Measurements from ENCODE around the gene ANKRD63. TPM values are rescaled to one million over a fixed set of nuclear protein-coding genes. Genes with fewer than 3 reads are reported as not detected.

Gene ANKRD63
- polyA plus RNA-seq, 3 donors from 2014 or later: not detected

DNA sequence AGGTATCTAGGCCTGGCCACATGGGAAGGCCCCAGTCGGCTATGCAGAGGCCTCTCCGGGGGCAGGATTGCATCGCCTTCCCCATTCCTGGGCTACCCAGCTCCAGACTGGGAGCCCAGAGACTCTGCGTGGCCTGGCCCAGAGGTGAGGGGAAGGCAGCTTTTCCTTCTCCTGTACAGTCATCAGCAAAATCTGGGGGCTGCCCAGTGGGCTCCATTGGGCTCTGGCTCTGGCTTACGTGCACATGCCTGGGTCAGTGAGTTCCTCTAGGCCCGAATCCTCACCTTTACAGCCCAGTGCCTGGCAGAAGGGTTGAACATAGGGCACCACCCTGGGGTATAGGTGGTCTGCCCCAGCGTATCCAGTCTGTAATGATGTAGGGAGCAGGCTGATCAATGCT, 3.9 kb upstream of the ANKRD63 start:
- no peak for DNase-seq
- Mint-ChIP-seq H3K27me3 (ENCODE audit: low read depth in 3 of 3) (peaks cover 0 to 4% (median 0%) of the 10 kb centered on the region in 3 donors), H3K36me3 (peaks cover 0 to 6% (median 0%) of the 10 kb centered on the region in 3 donors), H3K9me3 (no peaks in the 10 kb centered on the region), H3K4me1 (peaks cover 0 to 2% of the 10 kb centered on the region in 2 donors), H3K4me3 (no peak overlapping the region), H3K27ac (no peak overlapping the region)

DNA sequence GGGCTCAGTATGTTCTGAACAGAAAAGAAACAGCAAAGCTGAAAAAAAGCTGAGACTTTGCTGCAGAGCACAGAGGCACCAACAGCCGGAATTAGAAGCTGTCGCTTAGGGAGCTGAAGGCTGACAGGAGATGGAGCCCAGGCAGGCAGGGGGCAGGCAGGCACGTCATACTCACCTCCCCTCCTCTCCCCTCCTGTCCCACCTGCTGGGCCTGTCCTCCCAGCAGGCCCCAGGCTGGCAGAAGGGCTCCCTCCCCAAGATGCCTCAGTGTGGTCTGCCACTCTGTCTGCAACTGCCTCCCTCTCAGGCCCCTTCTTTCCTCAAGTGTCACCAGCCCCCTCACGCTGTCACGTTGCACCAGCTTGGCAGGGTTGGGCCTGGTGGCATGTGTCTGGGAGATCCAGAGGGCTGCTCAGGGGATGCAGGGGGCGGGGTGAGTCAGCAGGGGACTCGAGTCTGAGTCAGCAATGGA, 3.2 kb upstream of the ANKRD63 start:
- DNase-seq: no peak
- H3K9me3 Mint-ChIP-seq: no peaks in the 10 kb centered on the region
- H3K4me1 Mint-ChIP-seq: peaks cover 0 to 3% of the 10 kb centered on the region in 2 donors
- peaks cover 0 to 4% (median 0%) of the 10 kb centered on the region in 3 donors for H3K27me3 Mint-ChIP-seq (ENCODE audit: low read depth in 3 of 3)
- peaks cover 0 to 6% (median 0%) of the 10 kb centered on the region in 3 donors for H3K36me3 Mint-ChIP-seq
- no peak overlapping the region for H3K4me3 Mint-ChIP-seq
- peak overlapping the region in 1 of 6 donors; percentile 61 for H3K27ac Mint-ChIP-seq

- Mint-ChIP-seq H3K36me3 (peaks cover 0 to 6% (median 0%) of the 10 kb centered on the region in 3 donors), H3K27me3 (ENCODE audit: low read depth in 3 of 3) (peaks cover 0 to 4% (median 3%) of the 10 kb centered on the region in 3 donors), H3K27ac (peak overlapping the region in 5 of 6 donors; percentile 26 to 61 (median 36))
Measured at GRCh38 chr15:40285554-40286011, 2.7 kb upstream of the ANKRD63 start.

DNA sequence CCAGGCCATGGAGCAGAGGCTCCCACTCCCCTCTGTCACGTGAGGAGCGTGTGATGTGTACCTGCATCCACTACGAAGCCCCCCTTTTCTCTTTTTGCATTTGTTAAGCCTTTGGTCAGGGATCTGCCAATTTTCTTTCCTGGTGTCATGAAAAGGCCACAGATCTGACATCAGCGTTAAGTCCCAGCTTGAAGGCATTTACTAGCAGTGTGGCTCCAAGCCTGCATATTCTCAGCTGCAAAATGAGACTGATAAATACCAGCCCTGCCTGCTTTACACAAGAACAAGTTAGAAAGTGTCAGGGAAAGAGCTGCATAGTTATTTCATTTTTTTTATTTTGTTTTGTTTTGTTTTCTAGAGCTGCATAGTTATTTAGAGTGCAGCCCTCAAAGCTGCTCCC, 2.3 kb upstream of the ANKRD63 start:
- peaks cover 0 to 6% (median 0%) of the 10 kb centered on the region in 3 donors for H3K36me3 Mint-ChIP-seq
- H3K9me3 Mint-ChIP-seq: no peaks in the 10 kb centered on the region
- H3K27ac Mint-ChIP-seq: peak overlapping the region in 4 of 6 donors; percentile 7 to 61 (median 27)
- DNase-seq: no peak
- H3K4me3 Mint-ChIP-seq: peak overlapping the region in 1 of 5 donors; percentile 41
- H3K4me1 Mint-ChIP-seq: peaks cover 0 to 4% of the 10 kb centered on the region in 2 donors
- peaks cover 0 to 4% (median 4%) of the 10 kb centered on the region in 3 donors for H3K27me3 Mint-ChIP-seq (ENCODE audit: low read depth in 3 of 3)

More at GRCh38 chr15:40285554-40286011, 2.7 kb upstream of the ANKRD63 start:
- H3K9me3 Mint-ChIP-seq: no peaks in the 10 kb centered on the region
- H3K4me3 Mint-ChIP-seq: no peak overlapping the region
- H3K4me1 Mint-ChIP-seq: peaks cover 0 to 4% of the 10 kb centered on the region in 2 donors
- no peak for DNase-seq

GRCh38 chr15:40283615-40284300, 894 bp upstream of the ANKRD63 start:
- no peaks in the 10 kb centered on the region for H3K36me3 Mint-ChIP-seq
- peaks cover 0 to 8% of the 10 kb centered on the region in 2 donors for H3K4me1 Mint-ChIP-seq
- no peaks in the 10 kb centered on the region for H3K9me3 Mint-ChIP-seq
- H3K27ac Mint-ChIP-seq: no peak overlapping the region
- peaks cover 0 to 8% (median 8%) of the 10 kb centered on the region in 3 donors for H3K27me3 Mint-ChIP-seq (ENCODE audit: low read depth in 3 of 3)
- no peak for DNase-seq
- peak overlapping the region in 4 of 5 donors; percentile 9 to 51 (median 32) for H3K4me3 Mint-ChIP-seq

GRCh38 chr15:40282147-40282868, 556 bp downstream of the ANKRD63 start:
- Mint-ChIP-seq H3K4me3 (peak overlapping the region; percentile 30 to 71 (median 54)), H3K4me1 (peaks cover 6 to 8% of the 10 kb centered on the region in 2 donors), H3K36me3 (no peaks in the 10 kb centered on the region), H3K27ac (no peak overlapping the region), H3K9me3 (no peaks in the 10 kb centered on the region), H3K27me3 (ENCODE audit: low read depth in 3 of 3) (peaks cover 0 to 11% (median 11%) of the 10 kb centered on the region in 3 donors)
- DNase-seq: peak; percentile 47 to 56 (median 55)

DNA sequence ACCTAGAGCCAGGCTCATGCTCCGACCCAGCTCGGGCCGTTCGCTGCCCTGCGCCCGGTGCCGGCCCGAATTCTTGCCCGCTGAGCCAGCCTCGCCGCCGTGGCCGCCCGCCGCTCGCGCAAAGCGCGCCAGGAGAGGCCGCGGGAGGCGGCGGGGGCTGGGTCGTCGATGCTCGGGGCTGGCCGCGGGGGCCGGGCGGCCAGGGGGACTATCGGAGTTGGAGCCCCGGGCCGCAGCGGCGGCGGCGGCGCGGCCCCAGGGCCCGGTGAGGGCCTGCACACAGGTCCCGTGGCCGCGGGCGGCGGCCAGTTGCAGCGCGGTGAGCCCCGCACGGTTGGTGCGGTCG, 1.1 kb downstream of the ANKRD63 start:
- Mint-ChIP-seq H3K36me3 (no peaks in the 10 kb centered on the region), H3K9me3 (no peaks in the 10 kb centered on the region), H3K27me3 (ENCODE audit: low read depth in 3 of 3) (peaks cover 0 to 11% (median 11%) of the 10 kb centered on the region in 3 donors), H3K4me1 (peaks cover 6 to 8% of the 10 kb centered on the region in 2 donors), H3K4me3 (no peak overlapping the region), H3K27ac (no peak overlapping the region)
- no peak for DNase-seq

DNA sequence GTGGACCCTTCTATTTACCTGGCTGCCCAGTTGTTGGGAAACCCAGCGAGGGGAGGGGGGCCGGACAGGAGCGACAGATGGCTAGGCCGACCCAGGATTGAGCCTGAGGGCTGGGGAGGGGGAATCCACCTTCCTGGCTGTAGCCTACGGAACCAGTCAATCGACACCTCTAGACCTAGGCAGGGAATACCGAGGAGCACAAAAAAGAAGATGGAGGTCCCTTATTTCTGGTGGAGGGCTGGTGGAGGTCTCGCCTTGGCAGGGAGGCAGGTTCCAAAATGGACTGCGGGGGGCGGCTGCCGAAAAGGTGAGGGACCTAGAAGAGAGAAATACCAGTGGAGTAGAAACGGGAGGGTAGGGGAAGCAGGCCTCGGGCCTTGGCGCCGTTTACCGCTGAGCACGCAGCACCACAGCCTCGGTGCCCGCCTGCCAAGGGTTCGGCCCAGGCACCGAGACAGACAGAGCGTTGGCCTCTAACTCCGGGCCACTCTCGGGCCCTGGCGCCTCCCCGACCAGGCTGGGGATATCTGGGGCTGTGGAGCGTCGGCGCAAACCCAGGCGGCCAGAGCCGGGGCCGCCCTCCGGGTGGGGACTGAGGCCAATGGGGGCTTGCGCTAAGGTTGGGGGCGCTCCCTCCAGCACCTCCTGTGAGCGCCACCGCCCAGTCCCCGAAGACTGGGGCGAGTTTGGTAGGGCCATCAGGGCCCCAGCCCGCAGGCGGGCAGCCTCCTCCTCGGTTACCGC, 1.6 kb downstream of the ANKRD63 start:
- Mint-ChIP-seq H3K27ac (no peak overlapping the region), H3K4me3 (peak overlapping the region; percentile 36 to 68 (median 58))
- DNase-seq: no peak

DNA sequence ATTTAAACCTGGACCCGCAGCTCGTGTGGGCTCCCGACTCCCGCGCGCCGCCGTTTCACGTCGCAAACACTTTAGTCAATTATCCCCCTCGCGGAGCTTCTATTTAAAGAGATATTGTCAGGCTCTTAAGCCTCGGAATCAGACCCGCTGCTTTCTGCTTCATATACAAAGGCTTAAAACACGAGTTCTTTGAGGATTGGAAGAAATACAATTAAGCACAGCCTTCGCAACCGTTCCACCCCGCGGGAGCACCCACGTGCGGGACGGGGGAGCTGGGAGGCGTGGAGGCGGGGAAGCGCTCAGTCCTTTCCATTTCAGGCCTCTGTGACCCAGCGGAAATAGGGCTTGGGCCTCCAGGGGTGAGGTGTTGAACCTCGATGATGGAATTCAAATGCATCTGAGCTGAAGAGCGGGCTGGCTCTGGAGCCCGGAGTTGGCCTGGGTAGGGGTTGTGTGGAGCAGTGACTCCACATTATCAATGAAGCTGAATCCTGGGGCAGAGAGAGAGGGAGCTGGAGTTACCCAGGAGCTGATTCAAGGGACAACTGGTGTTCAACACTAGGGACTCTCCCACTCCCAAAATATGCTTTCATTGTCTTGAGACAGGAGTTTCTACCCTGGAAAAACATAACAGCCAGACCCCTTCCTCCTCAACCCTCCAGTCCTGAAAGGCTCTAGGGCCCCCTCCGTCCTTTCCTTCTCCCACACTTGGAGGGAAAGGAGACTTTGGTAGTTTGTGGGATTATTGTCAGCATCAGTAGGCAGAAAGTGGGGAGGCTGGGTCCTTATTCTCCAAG, 2.4 kb downstream of the ANKRD63 start:
- H3K4me3 Mint-ChIP-seq: peak overlapping the region in 4 of 5 donors; percentile 15 to 65 (median 50)
- H3K36me3 Mint-ChIP-seq: no peaks in the 10 kb centered on the region
- peaks cover 3 to 15% (median 12%) of the 10 kb centered on the region in 3 donors for H3K27me3 Mint-ChIP-seq (ENCODE audit: low read depth in 3 of 3)
- no peaks in the 10 kb centered on the region for H3K9me3 Mint-ChIP-seq
- peaks cover 6 to 8% of the 10 kb centered on the region in 2 donors for H3K4me1 Mint-ChIP-seq
- DNase-seq: no peak
- H3K27ac Mint-ChIP-seq: no peak overlapping the region

More for the DNA sequence above, 1.6 kb downstream of the ANKRD63 start:
- H3K27me3 Mint-ChIP-seq (ENCODE audit: low read depth in 3 of 3): peaks cover 3 to 13% (median 11%) of the 10 kb centered on the region in 3 donors
- H3K9me3 Mint-ChIP-seq: no peaks in the 10 kb centered on the region
- no peaks in the 10 kb centered on the region for H3K36me3 Mint-ChIP-seq
- peaks cover 6 to 8% of the 10 kb centered on the region in 2 donors for H3K4me1 Mint-ChIP-seq

- Mint-ChIP-seq H3K4me3 (peak overlapping the region in 1 of 5 donors; percentile 44), H3K36me3 (no peaks in the 10 kb centered on the region), H3K9me3 (no peaks in the 10 kb centered on the region), H3K4me1 (peaks cover 9 to 12% of the 10 kb centered on the region in 2 donors), H3K27me3 (ENCODE audit: low read depth in 3 of 3) (peaks cover 3 to 17% (median 16%) of the 10 kb centered on the region in 3 donors), H3K27ac (no peak overlapping the region)
- peak; percentile 64 to 67 (median 66) for DNase-seq
Measured at GRCh38 chr15:40279437-40280141, 3.3 kb downstream of the ANKRD63 start.

DNA sequence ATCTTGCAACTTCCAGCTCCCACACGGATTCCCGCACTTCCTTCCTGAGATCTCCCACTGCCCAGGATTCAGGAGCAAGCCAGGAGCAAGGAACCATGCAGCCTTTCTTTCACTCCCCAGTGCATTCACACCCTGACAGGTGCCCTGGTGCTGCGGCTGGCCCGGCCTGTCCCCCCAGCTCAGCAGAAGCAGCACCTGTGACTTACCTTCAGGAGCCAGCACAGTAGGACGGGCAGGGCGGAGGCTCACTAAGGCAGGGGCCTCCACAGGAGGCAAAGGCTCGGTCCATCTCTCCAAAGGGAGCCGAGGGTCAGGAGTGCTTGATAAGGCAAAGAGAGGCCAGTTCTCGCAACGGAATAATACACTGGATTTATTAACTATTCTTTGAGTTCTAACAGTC, 4.8 kb downstream of the ANKRD63 start:
- peaks cover 3 to 17% (median 15%) of the 10 kb centered on the region in 3 donors for H3K27me3 Mint-ChIP-seq (ENCODE audit: low read depth in 3 of 3)
- H3K4me1 Mint-ChIP-seq: peaks cover 10% of the 10 kb centered on the region in 2 donors
- H3K9me3 Mint-ChIP-seq: no peaks in the 10 kb centered on the region
- no peaks in the 10 kb centered on the region for H3K36me3 Mint-ChIP-seq
- no peak overlapping the region for H3K4me3 Mint-ChIP-seq
- DNase-seq: no peak
- no peak overlapping the region for H3K27ac Mint-ChIP-seq

- DNase-seq: no peak
- no peaks in the 10 kb centered on the region for H3K9me3 Mint-ChIP-seq
- no peak overlapping the region for H3K27ac Mint-ChIP-seq
- no peak overlapping the region for H3K4me3 Mint-ChIP-seq
- peaks cover 10% of the 10 kb centered on the region in 2 donors for H3K4me1 Mint-ChIP-seq
- H3K36me3 Mint-ChIP-seq: no peaks in the 10 kb centered on the region
- H3K27me3 Mint-ChIP-seq (ENCODE audit: low read depth in 3 of 3): peaks cover 3 to 17% (median 15%) of the 10 kb centered on the region in 3 donors
Measured at GRCh38 chr15:40277471-40277870, 5.4 kb downstream of the ANKRD63 start.
